22Rv1 (cell line): ENCODE measurements around the gene PGAP6.
A peak's percentile ranks its signal among the peaks of the same experiment; 100 is the strongest.

Source experiments
- H3K27ac ChIP-seq: fragments of 450-650 bp; 2 replicates; pipeline ENCODE4 v1.5.1; 2017
- ZFX ChIP-seq: fragments of 450-650 bp; IDR thresholded peaks from 2 replicates; pipeline ENCODE4 v1.6.1; 2017; ENCODE audit warnings: antibody characterized with exemption, borderline replicate concordance
- TF ChIP-seq, protein P1 (sequence below): fragments of 450-650 bp; IDR thresholded peaks from 2 replicates; pipeline ENCODE4 v1.5.1; 2017; ENCODE audit warnings: mild to moderate bottlenecking

Gene PGAP6

DNA sequence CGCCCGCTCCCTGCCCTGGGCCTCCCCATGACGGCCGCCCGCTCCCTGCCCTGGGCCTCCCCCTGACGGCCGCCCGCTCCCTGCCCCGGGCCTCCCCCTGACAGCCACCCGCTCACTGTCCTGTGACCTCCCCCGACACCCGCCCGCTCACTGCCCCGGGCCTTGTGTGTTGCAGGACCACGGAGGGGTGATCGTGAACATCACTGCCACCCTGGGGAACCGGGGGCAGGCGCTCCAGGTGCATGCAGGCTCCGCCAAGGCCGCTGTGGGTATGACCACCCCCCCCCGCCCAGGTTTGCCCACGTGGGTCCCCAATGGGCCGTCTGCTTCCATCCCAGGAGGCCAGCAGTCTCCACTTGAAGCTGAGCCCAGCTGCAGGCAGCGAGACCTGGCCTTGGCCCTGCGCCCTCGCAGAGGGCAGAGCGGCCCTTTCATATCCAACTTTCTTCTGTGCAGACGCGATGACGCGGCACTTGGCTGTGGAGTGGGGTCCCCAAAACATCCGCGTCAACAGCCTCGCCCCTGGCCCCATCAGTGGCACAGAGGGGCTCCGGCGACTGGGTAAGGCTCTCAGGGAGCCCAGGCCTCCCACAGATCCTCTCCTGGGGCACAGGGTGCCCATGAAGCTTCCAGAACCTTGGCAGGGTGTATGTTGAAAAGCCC, 28.9 kb upstream of the PGAP6 start:
- H3K27ac ChIP-seq = no peak overlapping the region
- TF ChIP-seq, protein P1, sequence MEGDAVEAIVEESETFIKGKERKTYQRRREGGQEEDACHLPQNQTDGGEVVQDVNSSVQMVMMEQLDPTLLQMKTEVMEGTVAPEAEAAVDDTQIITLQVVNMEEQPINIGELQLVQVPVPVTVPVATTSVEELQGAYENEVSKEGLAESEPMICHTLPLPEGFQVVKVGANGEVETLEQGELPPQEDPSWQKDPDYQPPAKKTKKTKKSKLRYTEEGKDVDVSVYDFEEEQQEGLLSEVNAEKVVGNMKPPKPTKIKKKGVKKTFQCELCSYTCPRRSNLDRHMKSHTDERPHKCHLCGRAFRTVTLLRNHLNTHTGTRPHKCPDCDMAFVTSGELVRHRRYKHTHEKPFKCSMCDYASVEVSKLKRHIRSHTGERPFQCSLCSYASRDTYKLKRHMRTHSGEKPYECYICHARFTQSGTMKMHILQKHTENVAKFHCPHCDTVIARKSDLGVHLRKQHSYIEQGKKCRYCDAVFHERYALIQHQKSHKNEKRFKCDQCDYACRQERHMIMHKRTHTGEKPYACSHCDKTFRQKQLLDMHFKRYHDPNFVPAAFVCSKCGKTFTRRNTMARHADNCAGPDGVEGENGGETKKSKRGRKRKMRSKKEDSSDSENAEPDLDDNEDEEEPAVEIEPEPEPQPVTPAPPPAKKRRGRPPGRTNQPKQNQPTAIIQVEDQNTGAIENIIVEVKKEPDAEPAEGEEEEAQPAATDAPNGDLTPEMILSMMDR = no peak
- TF ChIP-seq ZFX = no peak

DNA sequence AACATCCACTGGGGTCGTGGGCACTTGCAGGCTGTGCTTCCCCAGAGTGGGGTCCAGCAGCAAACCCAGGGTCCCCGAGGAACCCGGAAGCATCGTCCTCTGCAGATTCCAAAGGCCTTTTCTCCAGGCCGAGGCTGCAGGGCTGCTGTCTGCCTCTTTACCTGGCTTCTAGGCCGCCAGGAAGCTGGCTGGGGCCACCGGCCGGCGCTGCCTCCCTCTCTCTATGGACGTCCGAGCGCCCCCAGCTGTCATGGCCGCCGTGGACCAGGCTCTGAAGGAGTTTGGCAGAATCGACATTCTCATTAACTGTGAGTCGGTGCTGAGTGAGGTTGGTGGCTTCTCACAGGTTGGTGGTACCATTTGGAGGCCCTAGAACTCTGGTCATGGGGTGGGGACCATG, 25.5 kb upstream of the PGAP6 start:
- TF ChIP-seq, protein P1 = no peak
- no peak for TF ChIP-seq ZFX
- H3K27ac ChIP-seq = no peak overlapping the region

DNA sequence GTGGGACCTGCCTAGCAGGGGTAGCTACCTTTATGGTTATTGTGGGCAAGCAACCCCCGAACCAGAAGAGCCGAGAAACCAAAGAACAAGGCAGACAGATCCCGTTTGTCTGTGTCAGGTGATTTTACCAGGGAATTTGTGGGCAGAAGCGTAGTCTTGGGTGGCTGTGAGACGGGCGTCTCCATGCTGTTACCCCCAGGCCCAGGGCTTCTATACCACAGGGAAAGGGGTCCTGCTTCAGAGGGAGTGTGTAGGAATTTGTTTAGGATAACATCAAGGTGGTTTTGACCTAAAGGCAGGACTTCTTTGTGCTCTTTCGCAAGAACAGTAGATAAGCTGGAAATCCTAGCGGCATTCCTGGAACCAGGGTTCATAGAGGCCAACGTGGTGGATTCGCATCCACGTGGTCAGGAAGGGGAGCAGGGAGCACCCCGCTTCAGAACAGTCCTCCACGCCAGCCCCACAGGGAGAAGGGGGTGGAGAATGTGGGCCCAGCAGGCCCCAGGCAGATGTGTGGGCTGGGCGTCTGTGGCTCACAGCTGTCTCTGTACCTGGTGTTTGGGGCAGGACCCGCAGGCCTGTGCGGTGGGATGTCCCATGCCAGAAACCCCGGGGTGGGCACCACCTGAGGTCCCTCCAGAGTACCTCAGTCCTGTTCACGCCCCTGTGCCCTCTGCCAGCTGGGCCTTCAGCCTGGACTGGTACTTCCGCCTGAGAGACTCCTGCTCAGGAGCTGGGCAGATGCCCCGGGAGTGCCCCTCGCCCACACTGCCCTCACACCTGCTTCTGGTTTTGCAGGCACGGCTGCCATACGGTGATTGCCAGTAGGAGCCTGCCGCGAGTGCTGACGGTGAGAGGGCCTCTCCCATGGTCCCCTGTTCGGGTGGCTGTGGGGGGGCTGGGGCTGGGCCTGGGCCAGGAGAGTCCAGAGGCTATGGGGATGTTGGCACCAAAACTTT, 24.0 kb upstream of the PGAP6 start:
- no peak overlapping the region for H3K27ac ChIP-seq
- TF ChIP-seq, protein P1 = no peak
- no peak for TF ChIP-seq ZFX

DNA sequence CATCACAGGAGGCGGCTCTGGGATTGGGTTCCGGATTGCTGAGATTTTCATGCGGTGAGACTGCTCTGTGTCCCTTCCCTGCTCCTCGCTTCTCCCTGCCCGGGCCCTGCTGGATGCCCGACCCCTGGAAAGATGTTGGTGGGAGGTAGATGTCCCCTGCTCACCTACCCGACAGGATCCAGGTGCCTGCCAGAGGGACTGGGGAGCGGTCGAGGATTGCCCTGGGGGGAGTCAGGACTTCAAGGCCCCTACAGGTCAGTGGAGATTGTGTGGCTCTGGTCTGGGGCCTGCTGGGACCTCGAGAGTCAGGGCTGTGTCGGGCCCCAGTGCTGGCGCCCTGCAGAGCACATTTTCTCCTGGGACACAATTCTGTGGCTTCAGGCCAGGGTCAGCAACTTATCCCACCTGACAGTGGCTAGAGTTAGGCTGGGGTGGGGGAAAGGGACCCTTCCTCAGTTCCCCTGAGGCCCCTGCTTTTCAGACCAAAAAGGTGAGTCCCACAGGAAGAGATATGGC, 23.3 kb upstream of the PGAP6 start:
- TF ChIP-seq ZFX = no peak
- TF ChIP-seq, protein P1 = no peak
- H3K27ac ChIP-seq = no peak overlapping the region

DNA sequence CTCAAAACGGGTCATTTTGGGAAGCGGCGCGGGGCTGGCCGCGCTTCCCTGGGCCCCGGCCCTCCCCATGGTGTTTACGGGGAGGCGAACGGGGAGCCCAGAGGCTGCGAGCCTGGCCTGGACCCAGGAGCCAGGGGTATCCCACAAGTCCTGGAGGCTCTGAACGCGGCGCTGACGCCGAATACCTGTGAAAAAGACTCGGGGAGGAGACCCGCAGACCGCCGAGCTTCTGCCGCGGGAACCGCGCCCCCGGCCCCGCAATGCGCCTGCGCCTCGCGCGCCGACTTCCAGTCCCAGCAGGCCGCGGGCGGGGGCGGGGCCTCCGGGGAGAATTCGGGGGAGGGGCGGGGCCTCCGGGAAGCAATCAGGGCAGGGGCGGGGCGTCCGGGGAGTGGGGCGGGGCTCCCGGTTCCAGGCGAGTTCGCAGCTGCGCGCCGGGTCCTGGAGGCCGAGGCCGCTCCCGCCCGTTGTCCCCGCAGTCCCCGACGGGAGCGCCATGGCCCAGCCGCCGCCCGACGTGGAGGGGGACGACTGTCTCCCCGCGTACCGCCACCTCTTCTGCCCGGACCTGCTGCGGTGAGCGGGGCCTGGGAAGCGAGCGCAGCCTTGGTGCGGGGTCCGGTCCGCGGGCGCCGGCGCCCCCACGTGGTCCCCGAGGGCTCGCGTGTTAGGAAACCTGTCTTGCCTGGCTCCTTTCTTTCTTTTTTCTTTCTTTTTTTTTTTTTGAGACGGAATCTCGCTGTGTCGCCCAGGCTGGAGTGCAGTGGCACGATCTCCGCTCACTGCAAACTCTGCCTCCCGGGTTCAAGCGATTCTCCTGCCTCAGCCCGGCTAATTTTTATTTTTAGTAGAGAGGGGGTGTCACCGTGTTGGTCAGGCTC, 19.9 kb upstream of the PGAP6 start, which contains the start of gene DECR2:
DECR2 (plus strand) TSS at position 418 of the 881 bp plus-strand sequence; CDS start at position 497, 79 bp downstream.
- TF ChIP-seq, protein P1 = peak; percentile 74
- TF ChIP-seq ZFX = no peak
- H3K27ac ChIP-seq = peak within 1 kb of the TSS; percentile 96

DNA sequence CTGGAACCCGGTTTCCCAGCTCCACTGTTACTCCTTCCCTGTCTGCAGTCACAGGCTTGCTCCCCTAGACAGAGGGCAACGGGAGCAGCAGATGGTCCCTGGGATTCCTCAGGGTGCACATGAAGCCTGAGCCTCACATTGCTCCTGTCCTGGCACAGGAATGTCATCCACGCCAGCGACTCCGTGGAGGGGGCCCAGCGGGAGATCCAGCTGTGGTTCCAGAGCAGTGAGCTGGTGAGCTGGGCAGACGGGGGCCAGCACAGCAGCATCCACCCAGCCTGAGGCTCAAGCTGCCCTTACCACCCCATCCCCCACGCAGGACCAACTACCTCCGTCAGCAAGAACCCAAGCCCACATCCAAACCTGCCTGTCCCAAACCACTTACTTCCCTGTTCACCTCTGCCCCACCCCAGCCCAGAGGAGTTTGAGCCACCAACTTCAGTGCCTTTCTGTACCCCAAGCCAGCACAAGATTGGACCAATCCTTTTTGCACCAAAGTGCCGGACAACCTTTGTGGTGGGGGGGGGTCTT, 18.3 kb upstream of the PGAP6 start:
- peak overlapping the region; percentile 96 for H3K27ac ChIP-seq
- no peak for TF ChIP-seq ZFX
- TF ChIP-seq, protein P1 = no peak
